ENCODE results near the gene SYNE1. TPM values are rescaled to one million over a fixed set of nuclear protein-coding genes. Genes with fewer than 3 reads are reported as not detected.
A peak's percentile ranks its signal among the peaks of the same experiment; 100 is the strongest.

The SYNE1 gene
- total RNA-seq, 1 donor from 2014 or later, result 233 TPM

DNA sequence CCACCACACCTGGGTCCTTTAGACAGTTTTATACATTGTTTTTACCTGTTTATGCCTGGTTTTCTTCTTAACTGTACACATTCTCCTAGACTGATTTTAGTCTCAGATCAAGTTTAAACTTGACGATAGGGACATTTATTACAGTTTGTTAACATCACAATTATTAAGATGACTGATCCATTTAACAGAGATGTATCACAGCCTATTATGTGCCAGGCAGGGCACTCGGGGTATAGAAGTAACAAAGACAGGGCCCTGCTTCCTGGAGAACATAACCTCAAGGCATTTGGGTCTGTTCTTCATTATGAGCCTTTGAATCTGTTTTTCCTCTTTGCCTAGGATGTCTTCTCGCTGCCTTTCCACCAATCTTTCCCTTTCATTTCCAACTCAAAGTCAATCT is 449.2 kb downstream of the SYNE1 start:
- TF ChIP-seq, protein P1, sequence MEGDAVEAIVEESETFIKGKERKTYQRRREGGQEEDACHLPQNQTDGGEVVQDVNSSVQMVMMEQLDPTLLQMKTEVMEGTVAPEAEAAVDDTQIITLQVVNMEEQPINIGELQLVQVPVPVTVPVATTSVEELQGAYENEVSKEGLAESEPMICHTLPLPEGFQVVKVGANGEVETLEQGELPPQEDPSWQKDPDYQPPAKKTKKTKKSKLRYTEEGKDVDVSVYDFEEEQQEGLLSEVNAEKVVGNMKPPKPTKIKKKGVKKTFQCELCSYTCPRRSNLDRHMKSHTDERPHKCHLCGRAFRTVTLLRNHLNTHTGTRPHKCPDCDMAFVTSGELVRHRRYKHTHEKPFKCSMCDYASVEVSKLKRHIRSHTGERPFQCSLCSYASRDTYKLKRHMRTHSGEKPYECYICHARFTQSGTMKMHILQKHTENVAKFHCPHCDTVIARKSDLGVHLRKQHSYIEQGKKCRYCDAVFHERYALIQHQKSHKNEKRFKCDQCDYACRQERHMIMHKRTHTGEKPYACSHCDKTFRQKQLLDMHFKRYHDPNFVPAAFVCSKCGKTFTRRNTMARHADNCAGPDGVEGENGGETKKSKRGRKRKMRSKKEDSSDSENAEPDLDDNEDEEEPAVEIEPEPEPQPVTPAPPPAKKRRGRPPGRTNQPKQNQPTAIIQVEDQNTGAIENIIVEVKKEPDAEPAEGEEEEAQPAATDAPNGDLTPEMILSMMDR (IDR thresholded peaks at IDR 0.05), result no peak
- Histone ChIP-seq H3K27ac (peak overlapping the region in 1 of 2 donors; percentile 16), H3K4me1 (no peaks in the 10 kb centered on the region), H3K4me3 (no peak overlapping the region), H3K36me3 (peaks cover 29 to 31% of the 10 kb centered on the region in 2 donors), H3K9me3 (no peaks in the 10 kb centered on the region), H3K27me3 (no peaks in the 10 kb centered on the region)
- DNase-seq (ENCODE audit: low spot score in 2 of 2), result no peak
- intact Hi-C loops (cut with DNase I), result no loop called here

DNA sequence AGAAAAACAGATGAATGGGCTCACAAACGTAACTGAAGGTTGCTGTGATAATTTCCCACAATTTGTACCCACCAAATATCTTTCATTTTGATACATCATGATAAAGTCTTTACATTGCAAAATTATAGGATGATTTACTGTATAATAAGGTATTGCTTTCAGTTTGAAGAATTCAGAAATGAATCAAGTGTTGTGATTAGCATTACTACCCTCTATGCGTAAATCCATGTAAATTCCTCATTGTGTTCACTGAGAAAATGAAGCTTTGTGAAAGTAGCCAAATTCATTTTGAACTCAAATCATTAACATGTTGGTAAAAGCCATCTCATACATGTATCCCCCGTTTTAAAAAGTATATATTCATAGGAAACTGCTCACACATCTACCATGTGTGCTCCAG is 450.3 kb downstream of the SYNE1 start:
- Histone ChIP-seq H3K27me3 (no peaks in the 10 kb centered on the region), H3K9me3 (no peaks in the 10 kb centered on the region), H3K36me3 (peaks cover 27 to 31% of the 10 kb centered on the region in 2 donors), H3K4me3 (no peak overlapping the region), H3K4me1 (no peaks in the 10 kb centered on the region), H3K27ac (peak overlapping the region in 1 of 2 donors; percentile 16)
- intact Hi-C loops (cut with DNase I), result no loop called here
- DNase-seq (ENCODE audit: low spot score in 2 of 2), result no peak
- TF ChIP-seq, protein P1 (IDR thresholded peaks at IDR 0.05), result no peak

DNA sequence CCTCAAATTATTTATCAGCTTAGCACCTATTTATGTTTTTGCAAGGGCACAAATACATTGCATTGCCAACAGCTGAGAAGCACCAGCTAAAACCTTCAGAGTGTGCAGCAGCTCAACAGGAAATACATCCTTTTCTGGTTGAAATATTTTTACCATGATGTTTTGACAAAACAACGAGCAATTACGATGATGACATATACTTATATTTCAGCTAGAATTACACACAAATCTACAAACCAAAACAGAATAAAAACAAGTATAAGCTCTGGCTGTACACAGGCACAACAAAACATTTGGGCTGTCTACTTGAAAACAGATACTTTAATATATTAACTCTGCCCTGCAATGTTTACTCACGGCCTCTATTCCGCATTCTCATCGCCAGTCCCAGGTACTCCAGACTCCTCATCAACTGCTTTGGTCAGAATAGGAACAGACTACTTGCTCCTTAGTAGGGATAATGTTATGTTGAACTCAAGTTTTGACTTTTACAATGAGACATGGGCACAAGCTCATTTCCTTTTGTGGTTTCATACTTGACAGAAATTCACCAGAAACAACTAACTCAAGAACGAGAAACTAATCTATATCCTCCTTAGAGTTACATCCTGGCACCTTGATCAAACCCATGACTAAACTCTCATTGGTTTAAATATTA is 452.1 kb downstream of the SYNE1 start:
- DNase-seq (ENCODE audit: low spot score in 2 of 2), result no peak
- TF ChIP-seq, protein P1 (IDR thresholded peaks at IDR 0.05), result no peak
- no peaks in the 10 kb centered on the region for H3K27me3 ChIP-seq
- no peaks in the 10 kb centered on the region for H3K4me1 ChIP-seq
- H3K9me3 ChIP-seq, result no peaks in the 10 kb centered on the region
- no peak overlapping the region for H3K4me3 ChIP-seq
- H3K36me3 ChIP-seq, result peaks cover 32 to 38% of the 10 kb centered on the region in 2 donors
- H3K27ac ChIP-seq, result peak overlapping the region in 1 of 2 donors; percentile 44
- intact Hi-C loops (cut with DNase I), result no loop called here

DNA sequence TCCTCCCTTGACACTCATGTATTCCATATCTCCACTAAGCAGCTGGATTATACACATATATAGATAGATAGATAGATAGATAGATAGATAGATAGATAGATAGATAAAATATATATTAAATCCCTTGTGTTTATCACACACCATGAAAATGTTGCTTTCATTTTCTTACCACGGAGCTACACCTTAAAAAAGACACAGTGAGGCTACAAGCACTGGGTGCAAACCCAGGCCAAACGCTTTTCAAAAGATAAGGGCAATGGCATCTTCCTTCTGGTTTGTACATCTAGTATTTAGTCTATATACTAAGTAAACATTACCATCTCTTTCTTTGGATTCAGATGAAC is 452.6 kb downstream of the SYNE1 start:
- no peak for DNase-seq (ENCODE audit: low spot score in 2 of 2)
- Histone ChIP-seq H3K27ac (peak overlapping the region in 1 of 2 donors; percentile 44), H3K27me3 (no peaks in the 10 kb centered on the region), H3K4me1 (no peaks in the 10 kb centered on the region), H3K9me3 (no peaks in the 10 kb centered on the region), H3K4me3 (no peak overlapping the region), H3K36me3 (peaks cover 32 to 37% of the 10 kb centered on the region in 2 donors)
- intact Hi-C loops (cut with DNase I), result no loop called here
- TF ChIP-seq, protein P1 (IDR thresholded peaks at IDR 0.05), result no peak

DNA sequence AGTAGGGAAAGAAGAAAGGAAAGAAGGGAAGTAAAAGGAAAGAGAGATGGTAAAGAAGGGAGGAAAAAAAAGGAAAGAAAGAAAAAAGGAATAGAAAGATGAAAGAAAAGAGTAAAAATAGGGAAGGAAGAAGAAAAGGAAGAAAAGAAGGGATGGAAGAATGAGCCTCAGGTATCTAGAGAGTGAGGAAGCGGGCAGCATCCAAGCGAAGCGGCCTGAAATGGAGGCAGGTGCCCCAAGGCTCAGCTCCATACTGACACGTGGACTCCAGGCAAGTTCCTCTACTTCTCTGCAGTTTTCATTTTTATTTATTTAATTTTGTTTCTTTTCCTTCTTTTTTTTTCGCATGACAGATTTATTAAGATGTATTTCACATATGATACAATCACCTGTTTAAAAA is 456.6 kb downstream of the SYNE1 start:
- TF ChIP-seq, protein P1 (IDR thresholded peaks at IDR 0.05), result no peak
- Histone ChIP-seq H3K27me3 (no peaks in the 10 kb centered on the region), H3K27ac (no peak overlapping the region), H3K4me1 (no peaks in the 10 kb centered on the region), H3K9me3 (no peaks in the 10 kb centered on the region), H3K36me3 (peaks cover 23 to 30% of the 10 kb centered on the region in 2 donors), H3K4me3 (no peak overlapping the region)
- intact Hi-C loops (cut with DNase I), result no loop called here
- no peak for DNase-seq (ENCODE audit: low spot score in 2 of 2)

DNA sequence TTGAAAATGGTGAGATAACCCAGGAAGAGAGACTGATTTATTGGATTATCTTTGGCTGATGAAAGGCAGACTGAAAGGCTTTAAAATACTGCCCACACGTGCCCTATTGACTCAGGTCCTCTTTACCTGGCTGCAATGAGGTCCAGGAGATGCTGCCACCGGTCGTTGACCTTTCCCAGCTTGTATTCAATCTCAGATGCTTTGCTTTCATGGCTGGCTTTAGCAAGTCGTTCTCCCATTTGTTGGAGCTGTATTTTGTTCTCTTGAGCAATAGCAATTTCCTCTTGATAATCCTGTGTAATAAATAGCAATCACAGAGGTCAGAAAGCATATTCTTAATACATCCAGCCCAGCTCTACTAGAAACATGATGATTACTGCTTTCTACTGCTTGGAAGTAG is 460.9 kb downstream of the SYNE1 start:
- no peak overlapping the region for H3K27ac ChIP-seq

More for the DNA sequence above, 460.9 kb downstream of the SYNE1 start:
- Histone ChIP-seq H3K36me3 (peaks cover 40 to 47% of the 10 kb centered on the region in 2 donors), H3K4me3 (no peak overlapping the region), H3K9me3 (no peaks in the 10 kb centered on the region), H3K4me1 (no peaks in the 10 kb centered on the region), H3K27me3 (no peaks in the 10 kb centered on the region)
- TF ChIP-seq, protein P1 (IDR thresholded peaks at IDR 0.05), result no peak
- no peak for DNase-seq (ENCODE audit: low spot score in 2 of 2)
- intact Hi-C loops (cut with DNase I), result no loop called here

Data from ascending aorta (tissue), 2 donors.